ENCODE data around the gene ADAM12. TPM values are rescaled to one million over a fixed set of nuclear protein-coding genes. Genes with fewer than 3 reads are reported as not detected.

The ADAM12 gene
- total and polyA plus RNA-seq, 2 experiments from 2014 or later = 0.13 to 0.87 TPM

- TF ChIP-seq EZH2phosphoT487 (IDR thresholded peaks at IDR 0.05; ENCODE audit: unreplicated experiment) (no peak), ZNF462 (CRISPR knock-in tag; IDR thresholded peaks at IDR 0.05) (no peak), ZNF114 (CRISPR knock-in tag; IDR thresholded peaks at IDR 0.05) (no peak), EZH2 (IDR thresholded peaks at IDR 0.05; ENCODE audit: low read depth, unreplicated experiment) (no peak), NANOG (IDR thresholded peaks at IDR 0.05; ENCODE audit: borderline replicate concordance) (no peak), JUNB (IDR thresholded peaks at IDR 0.05; ENCODE audit: unreplicated experiment) (no peak)
Observed at GRCh38 chr10:126290232-126290631, 98.0 kb downstream of the ADAM12 start (continued).

- H3K27ac Mint-ChIP-seq = no peak overlapping the region
- Histone ChIP-seq H3K27ac (ENCODE audit: low read depth) (no peak overlapping the region), H3K36me3 (ENCODE audit: insufficient read depth) (no peaks in the 10 kb centered on the region), H4K20me1 (replicated peaks; ENCODE audit: insufficient read depth) (no peaks in the 10 kb centered on the region), H3K4me1 (ENCODE audit: insufficient read depth) (no peaks in the 10 kb centered on the region), H2AFZ (no peak overlapping the region), H3K4me3 (no peak overlapping the region), H3K79me2 (replicated peaks; ENCODE audit: insufficient read depth) (no peaks in the 10 kb centered on the region), H3K4me2 (no peak overlapping the region), H3K27me3 (ENCODE audit: insufficient read depth) (no peaks in the 10 kb centered on the region), H3F3A (replicated peaks; ENCODE audit: low read depth) (no peaks in the 10 kb centered on the region), H3K9me2 (ENCODE audit: insufficient read depth) (no peaks in the 10 kb centered on the region)
- no peak for DNase-seq (ENCODE audit: low spot score)
- ATAC-seq = no peak
- H3K27me3 Mint-ChIP-seq (ENCODE audit: insufficient read depth, low read depth, poor library complexity) = no peaks in the 10 kb centered on the region
- no peaks in the 10 kb centered on the region for H3K4me1 Mint-ChIP-seq
- no peak overlapping the region for H3K4me3 Mint-ChIP-seq
- no peaks in the 10 kb centered on the region for H3K36me3 Mint-ChIP-seq (ENCODE audit: low read depth)
- H3K9me3 Mint-ChIP-seq = no peaks in the 10 kb centered on the region
- TF ChIP-seq EZH2 (IDR thresholded peaks at IDR 0.05; ENCODE audit: low read depth, unreplicated experiment) (no peak), ZNF331 (CRISPR knock-in tag; IDR thresholded peaks at IDR 0.05; ENCODE audit: low read depth) (no peak), EZH2phosphoT487 (IDR thresholded peaks at IDR 0.05; ENCODE audit: unreplicated experiment) (no peak), POLR2AphosphoS5 (IDR thresholded peaks at IDR 0.05; ENCODE audit: low read depth) (no peak), NANOG (IDR thresholded peaks at IDR 0.05; ENCODE audit: borderline replicate concordance) (no peak), REST (IDR thresholded peaks at IDR 0.05; ENCODE audit: unreplicated experiment) (no peak), ETS1 (IDR thresholded peaks at IDR 0.05) (no peak), JUNB (IDR thresholded peaks at IDR 0.05; ENCODE audit: unreplicated experiment) (no peak), STAT1 (IDR thresholded peaks at IDR 0.05; ENCODE audit: unreplicated experiment) (no peak), CREB1 (CRISPR knock-in tag; IDR thresholded peaks at IDR 0.05; ENCODE audit: low read depth) (no peak)
Observed at GRCh38 chr10:126288547-126289493, 99.5 kb downstream of the ADAM12 start.
